GM18873 (cell line): ENCODE data around the gene SNRPN.
"Not testable (repeated sequence)": the region's sequence is repeated elsewhere in the genome, so short reads cannot be mapped to it uniquely, and the experiment has no call there.

Experiments
- ATAC-seq: cut with Tn5 transposase; IDR thresholded peaks from one replicate; pipeline ENCODE4 v1.9.1; 2021; ENCODE audit warnings: mild to moderate bottlenecking, moderate library complexity, moderate number of reproducible peaks; ENCODE audit not compliant: unreplicated experiment, low FRiP score

The SNRPN gene

GRCh38 chr15:24954783-24955530 lies at the start of gene SNRPN, which contains the start of gene SNURF:
TSS of gene SNRPN (plus strand) at chr15:24954987. CDS start at chr15:24974454, 19,467 bp downstream.
TSS of gene SNURF (plus strand) at chr15:24954987. CDS start at chr15:24955049, 62 bp downstream.
- peak; percentile 48 for ATAC-seq

GRCh38 chr15:24916305-24917009 lies 38.3 kb upstream of the SNRPN start:
- ATAC-seq = no peak

- no peak for ATAC-seq
These were observed 37.4 kb upstream of the SNRPN start for GRCh38 chr15:24917431-24917830.

- no peak for ATAC-seq
These were observed 35.3 kb upstream of the SNRPN start for GRCh38 chr15:24919446-24919845.

- ATAC-seq = not testable (repeated sequence)
These were observed 32.0 kb upstream of the SNRPN start for GRCh38 chr15:24922781-24923180.

- ATAC-seq = no peak
These were observed 30.6 kb upstream of the SNRPN start for GRCh38 chr15:24924153-24924552.

GRCh38 chr15:24924621-24925020 lies 30.2 kb upstream of the SNRPN start:
- ATAC-seq = no peak

- not testable (repeated sequence) for ATAC-seq
These were observed 22.7 kb upstream of the SNRPN start for GRCh38 chr15:24931874-24932732.

GRCh38 chr15:24933716-24934115 lies 21.1 kb upstream of the SNRPN start:
- no peak for ATAC-seq

GRCh38 chr15:24938224-24938623 lies 16.6 kb upstream of the SNRPN start:
- ATAC-seq = not testable (repeated sequence)

GRCh38 chr15:24940236-24940635 lies 14.6 kb upstream of the SNRPN start:
- ATAC-seq = no peak

GRCh38 chr15:24943361-24943760 lies 11.4 kb upstream of the SNRPN start:
- no peak for ATAC-seq

- ATAC-seq = no peak
These were observed 9.8 kb upstream of the SNRPN start for GRCh38 chr15:24944954-24945353.

- ATAC-seq = no peak
These were observed 9.1 kb upstream of the SNRPN start for GRCh38 chr15:24945711-24946110.

GRCh38 chr15:24948495-24948894 lies 6.3 kb upstream of the SNRPN start:
- ATAC-seq = no peak

- ATAC-seq = no peak
These were observed 739 bp downstream of the SNRPN start for GRCh38 chr15:24955531-24955921.

GRCh38 chr15:24956111-24956838 lies 1.5 kb downstream of the SNRPN start:
- peak; percentile 61 for ATAC-seq

- no peak for ATAC-seq
These were observed 2.9 kb downstream of the SNRPN start for GRCh38 chr15:24957691-24958090.

GRCh38 chr15:24961967-24962366 lies 7.2 kb downstream of the SNRPN start:
- no peak for ATAC-seq

GRCh38 chr15:24962880-24963279 lies 8.1 kb downstream of the SNRPN start:
- no peak for ATAC-seq
